ENCODE data around the gene PIGU.

GRCh38 chr20:34711813-34712430, 35.0 kb upstream of the PIGU start:
- TF ChIP-seq POLR2A (IDR thresholded peaks at IDR 0.05) = no peak
- TF ChIP-seq CTCF (IDR thresholded peaks at IDR 0.05) = no peak
